WTC11 (cell line): ENCODE measurements around the gene PRKCZ.

Experiments used
- ARID4B ChIP-seq: sonication (generic); formaldehyde crosslinking; IDR thresholded peaks from 2 replicates; pipeline ENCODE4 v1.8.0; 2023; ENCODE audit warnings: missing genetic modification reagents, mild to moderate bottlenecking, borderline replicate concordance
- ELF4 ChIP-seq: sonication (generic); formaldehyde crosslinking; IDR thresholded peaks from 2 replicates; pipeline ENCODE4 v1.8.1; 2022; ENCODE audit warnings: low read depth, mild to moderate bottlenecking, moderate library complexity, missing genetic modification reagents
- ETV6 ChIP-seq: sonication (generic); formaldehyde crosslinking; IDR thresholded peaks from 2 replicates; pipeline ENCODE4 v1.8.1; 2022; ENCODE audit warnings: mild to moderate bottlenecking, missing genetic modification reagents
- FOXP1 ChIP-seq: sonication (generic); formaldehyde crosslinking; IDR thresholded peaks from 2 replicates; pipeline ENCODE4 v1.8.0; 2022; ENCODE audit warnings: missing genetic modification reagents, mild to moderate bottlenecking, moderate library complexity, borderline replicate concordance
- SP1 ChIP-seq: sonication (generic); formaldehyde crosslinking; conservative IDR thresholded peaks from 2 replicates; pipeline ENCODE4 v1.8.1; 2022; ENCODE audit warnings: missing genetic modification reagents
- TCF7 ChIP-seq: sonication (generic); formaldehyde crosslinking; IDR thresholded peaks from 2 replicates; pipeline ENCODE4 v1.8.0; 2022; ENCODE audit warnings: mild to moderate bottlenecking, low read depth, missing genetic modification reagents, moderate library complexity
- ZNF121 ChIP-seq: sonication (generic); formaldehyde crosslinking; IDR thresholded peaks from 2 replicates; pipeline ENCODE4 v1.8.0; 2023; ENCODE audit warnings: missing genetic modification reagents
- ZNF138 ChIP-seq: sonication (generic); formaldehyde crosslinking; conservative IDR thresholded peaks from 2 replicates; pipeline ENCODE4 v1.8.1; 2022; ENCODE audit warnings: mild to moderate bottlenecking, moderate library complexity, missing genetic modification reagents
- ZNF263 ChIP-seq: sonication (generic); formaldehyde crosslinking; IDR thresholded peaks from 2 replicates; pipeline ENCODE4 v1.8.1; 2022; ENCODE audit warnings: low read depth, mild to moderate bottlenecking, moderate library complexity, missing genetic modification reagents
- TF ChIP-seq, protein P1 (sequence below): fragments of 200-600 bp; IDR thresholded peaks from 2 replicates; pipeline ENCODE4 v1.8.0; 2022; ENCODE audit warnings: antibody characterized with exemption
- TF ChIP-seq, protein P2 (sequence below): sonication (generic); formaldehyde crosslinking; IDR thresholded peaks from 2 replicates; pipeline ENCODE4 v1.8.0; 2022; ENCODE audit warnings: mild to moderate bottlenecking, missing genetic modification reagents

DNA sequence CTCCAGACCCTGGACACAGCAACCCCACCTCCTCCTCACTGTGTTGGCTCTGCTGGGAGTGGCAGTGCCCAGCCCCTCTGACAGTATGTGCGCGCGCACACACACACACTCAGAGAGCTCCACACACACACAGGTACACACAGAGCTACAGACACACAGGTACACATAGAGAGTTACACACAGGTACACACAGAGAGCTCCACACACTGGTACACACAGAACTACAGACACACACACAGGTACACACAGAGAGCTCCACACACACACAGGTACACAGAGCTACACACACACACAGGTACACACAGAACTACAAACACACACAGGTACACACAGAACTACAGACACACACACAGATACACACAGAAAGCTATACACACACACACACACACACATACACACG, 6.3 kb upstream of the PRKCZ start:
- no peak for TF ChIP-seq FOXP1
- no peak for TF ChIP-seq ARID4B
- TF ChIP-seq, protein P1, sequence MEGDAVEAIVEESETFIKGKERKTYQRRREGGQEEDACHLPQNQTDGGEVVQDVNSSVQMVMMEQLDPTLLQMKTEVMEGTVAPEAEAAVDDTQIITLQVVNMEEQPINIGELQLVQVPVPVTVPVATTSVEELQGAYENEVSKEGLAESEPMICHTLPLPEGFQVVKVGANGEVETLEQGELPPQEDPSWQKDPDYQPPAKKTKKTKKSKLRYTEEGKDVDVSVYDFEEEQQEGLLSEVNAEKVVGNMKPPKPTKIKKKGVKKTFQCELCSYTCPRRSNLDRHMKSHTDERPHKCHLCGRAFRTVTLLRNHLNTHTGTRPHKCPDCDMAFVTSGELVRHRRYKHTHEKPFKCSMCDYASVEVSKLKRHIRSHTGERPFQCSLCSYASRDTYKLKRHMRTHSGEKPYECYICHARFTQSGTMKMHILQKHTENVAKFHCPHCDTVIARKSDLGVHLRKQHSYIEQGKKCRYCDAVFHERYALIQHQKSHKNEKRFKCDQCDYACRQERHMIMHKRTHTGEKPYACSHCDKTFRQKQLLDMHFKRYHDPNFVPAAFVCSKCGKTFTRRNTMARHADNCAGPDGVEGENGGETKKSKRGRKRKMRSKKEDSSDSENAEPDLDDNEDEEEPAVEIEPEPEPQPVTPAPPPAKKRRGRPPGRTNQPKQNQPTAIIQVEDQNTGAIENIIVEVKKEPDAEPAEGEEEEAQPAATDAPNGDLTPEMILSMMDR, result no peak
- no peak for TF ChIP-seq ZNF121 (CRISPR knock-in tag)
- no peak for TF ChIP-seq ZNF138 (CRISPR knock-in tag)
- no peak for TF ChIP-seq TCF7
- TF ChIP-seq, protein P2, sequence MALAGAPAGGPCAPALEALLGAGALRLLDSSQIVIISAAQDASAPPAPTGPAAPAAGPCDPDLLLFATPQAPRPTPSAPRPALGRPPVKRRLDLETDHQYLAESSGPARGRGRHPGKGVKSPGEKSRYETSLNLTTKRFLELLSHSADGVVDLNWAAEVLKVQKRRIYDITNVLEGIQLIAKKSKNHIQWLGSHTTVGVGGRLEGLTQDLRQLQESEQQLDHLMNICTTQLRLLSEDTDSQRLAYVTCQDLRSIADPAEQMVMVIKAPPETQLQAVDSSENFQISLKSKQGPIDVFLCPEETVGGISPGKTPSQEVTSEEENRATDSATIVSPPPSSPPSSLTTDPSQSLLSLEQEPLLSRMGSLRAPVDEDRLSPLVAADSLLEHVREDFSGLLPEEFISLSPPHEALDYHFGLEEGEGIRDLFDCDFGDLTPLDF, result no peak
- no peak for TF ChIP-seq SP1 (CRISPR knock-in tag)
- no peak for TF ChIP-seq ETV6
- no peak for TF ChIP-seq ZNF263 (CRISPR knock-in tag)
- TF ChIP-seq ELF4 (CRISPR knock-in tag), result no peak
